HepG2 (cell line): ENCODE measurements around the gene RTBDN.

Experiments used
- AKAP8 ChIP-seq: sonication (generic); formaldehyde crosslinking; IDR thresholded peaks from 2 replicates; pipeline ENCODE4 v1.5.1; 2020; ENCODE audit warnings: mild to moderate bottlenecking, missing genetic modification reagents
- AKNA ChIP-seq: sonication (generic); formaldehyde crosslinking; IDR thresholded peaks from 2 replicates; pipeline ENCODE4 v1.4.0; 2020; ENCODE audit warnings: missing genetic modification reagents, borderline replicate concordance
- CAMTA2 ChIP-seq: sonication (generic); formaldehyde crosslinking; IDR thresholded peaks from 2 replicates; pipeline ENCODE4 v1.4.0; 2020; ENCODE audit warnings: mild to moderate bottlenecking, missing genetic modification reagents, borderline replicate concordance
- CTCF ChIP-seq: sonication (generic); formaldehyde crosslinking; IDR thresholded peaks from 2 replicates; pipeline ENCODE4 v1.5.0; 2020; ENCODE audit warnings: mild to moderate bottlenecking, missing genetic modification reagents, moderate library complexity
- EP300 ChIP-seq, 3 experiments: sonication (generic) in 1 of 3; formaldehyde crosslinking in 1 of 3; IDR thresholded peaks; 2 replicates each; pipeline versions ENCODE4 v1.5.1 to v1.6.1; 2011 to 2020; ENCODE audit warnings: low read depth in 2 of 3, low read length in 2 of 3, borderline replicate concordance in 1 of 3, improper control_type of control experiment in 1 of 3, mild to moderate bottlenecking in 1 of 3, missing genetic modification reagents in 1 of 3, moderate library complexity in 1 of 3
- HOMEZ ChIP-seq: IDR thresholded peaks from 2 replicates; pipeline ENCODE4 v1.6.1; 2016; ENCODE audit warnings: low read depth
- JUNB ChIP-seq: sonication (generic); formaldehyde crosslinking; IDR thresholded peaks from 2 replicates; pipeline ENCODE4 v1.8.0; 2022; ENCODE audit warnings: missing genetic modification reagents, mild to moderate bottlenecking, borderline replicate concordance
- KDM5B ChIP-seq: sonication (generic); formaldehyde crosslinking; IDR thresholded peaks from 2 replicates; pipeline ENCODE4 v1.4.0; 2020; ENCODE audit warnings: missing genetic modification reagents, mild to moderate bottlenecking, borderline replicate concordance
- PHF20 ChIP-seq: sonication (generic); formaldehyde crosslinking; IDR thresholded peaks from 2 replicates; pipeline ENCODE4 v1.5.0; 2020; ENCODE audit warnings: mild to moderate bottlenecking, missing genetic modification reagents
- SUZ12 ChIP-seq: fragments of 150-350 bp; IDR thresholded peaks from 2 replicates; pipeline ENCODE4 v1.6.1; 2014; ENCODE audit warnings: low read depth, low read length
- TAF1 ChIP-seq: sonication (generic); formaldehyde crosslinking; IDR thresholded peaks from 2 replicates; pipeline ENCODE4 v1.4.0; 2020; ENCODE audit warnings: missing genetic modification reagents
- ZNF138 ChIP-seq: sonication (generic); formaldehyde crosslinking; IDR thresholded peaks from 2 replicates; pipeline ENCODE4 v1.5.0; 2020; ENCODE audit warnings: mild to moderate bottlenecking, low read depth, missing genetic modification reagents
- ZNF253 ChIP-seq: sonication (generic); formaldehyde crosslinking; IDR thresholded peaks from 2 replicates; pipeline ENCODE4 v1.8.0; 2022; ENCODE audit warnings: mild to moderate bottlenecking, missing genetic modification reagents, borderline replicate concordance
- ZNF263 ChIP-seq: sonication (generic); formaldehyde crosslinking; IDR thresholded peaks from 2 replicates; pipeline ENCODE4 v1.4.0; 2020; ENCODE audit warnings: missing genetic modification reagents

- TF ChIP-seq CAMTA2 (CRISPR knock-in tag) (no peak), AKNA (no peak), ZNF253 (CRISPR knock-in tag) (no peak), CTCF (CRISPR knock-in tag) (no peak), JUNB (CRISPR knock-in tag) (no peak), PHF20 (no peak), ZNF263 (no peak), ZNF138 (CRISPR knock-in tag) (no peak), SUZ12 (no peak), KDM5B (CRISPR knock-in tag) (no peak), HOMEZ (CRISPR knock-in tag) (no peak), TAF1 (no peak), EP300 (IDR thresholded peaks at IDR 0.05; ENCODE audit: low read depth in 2 of 2, low read length in 2 of 2) (no peak), EP300 (CRISPR knock-in tag; IDR thresholded peaks at IDR 0.05; ENCODE audit: borderline replicate concordance) (no peak), AKAP8 (no peak)
These were observed 49.9 kb downstream of the RTBDN start for GRCh38 chr19:12784394-12784870.
